GM18861 (cell line): Measurements from ENCODE around the gene ERG28.
"Not testable (repeated sequence)": the region's sequence is repeated elsewhere in the genome, so short reads cannot be mapped to it uniquely, and the experiment has no call there.

Experiments used
- ATAC-seq: cut with Tn5 transposase; IDR thresholded peaks from one replicate; pipeline ENCODE4 v1.9.1; 2021; ENCODE audit not compliant: unreplicated experiment

The ERG28 gene

GRCh38 chr14:75626863-75627262 lies 33.8 kb downstream of the ERG28 start:
- ATAC-seq: no peak

GRCh38 chr14:75626396-75626795 lies 34.3 kb downstream of the ERG28 start:
- no peak for ATAC-seq

- no peak for ATAC-seq
Measured at GRCh38 chr14:75625034-75625433, 35.6 kb downstream of the ERG28 start.

DNA sequence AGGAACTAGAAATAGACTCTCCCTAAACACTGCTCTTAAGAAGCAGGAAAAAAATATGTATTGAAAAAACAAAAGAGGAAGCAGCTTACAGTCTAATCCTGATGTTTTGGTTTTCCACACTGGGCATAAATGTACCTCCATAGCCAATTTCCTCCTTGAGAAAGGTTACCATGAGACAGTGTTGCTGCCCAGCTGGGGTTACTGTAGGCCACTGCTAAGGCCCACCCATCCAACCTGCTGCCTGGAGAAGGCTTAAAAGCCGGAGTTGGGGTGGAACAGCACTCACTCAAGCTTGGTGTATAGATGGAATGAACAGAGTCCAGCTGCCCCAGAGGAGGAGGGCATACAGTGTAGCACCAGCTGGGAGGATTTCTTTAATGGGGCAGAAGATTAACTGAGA lies 41.1 kb downstream of the ERG28 start:
- ATAC-seq: no peak

GRCh38 chr14:75615200-75615599 lies 45.5 kb downstream of the ERG28 start:
- ATAC-seq: no peak

- no peak for ATAC-seq
Measured at GRCh38 chr14:75614179-75614578, 46.5 kb downstream of the ERG28 start.

DNA sequence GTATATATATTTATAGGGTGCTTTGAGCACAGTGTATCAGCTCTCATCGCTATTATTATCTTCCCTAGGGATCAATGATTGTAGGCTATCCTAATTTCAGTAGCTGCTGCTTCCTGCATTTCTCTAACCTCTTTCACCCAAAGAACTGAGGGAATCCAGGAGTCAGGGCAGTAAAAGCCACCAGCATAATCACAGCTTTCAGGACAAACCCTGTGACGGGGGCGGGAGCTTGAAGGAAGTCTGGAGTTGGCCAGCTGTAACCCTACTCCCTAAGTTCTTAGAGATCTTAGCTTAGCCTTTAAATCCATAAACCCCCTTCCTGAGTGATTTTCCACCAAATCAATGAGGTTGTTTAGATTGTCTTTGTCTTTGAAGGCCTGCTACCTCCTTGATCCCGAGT lies 48.5 kb downstream of the ERG28 start:
- ATAC-seq: no peak

- ATAC-seq: no peak
Measured at GRCh38 chr14:75610834-75611233, 49.8 kb downstream of the ERG28 start.

GRCh38 chr14:75609606-75610475 lies 50.8 kb downstream of the ERG28 start:
- no peak for ATAC-seq

GRCh38 chr14:75609116-75609515 lies 51.6 kb downstream of the ERG28 start:
- no peak for ATAC-seq

GRCh38 chr14:75607842-75608640 lies 52.6 kb downstream of the ERG28 start:
- no peak for ATAC-seq

DNA sequence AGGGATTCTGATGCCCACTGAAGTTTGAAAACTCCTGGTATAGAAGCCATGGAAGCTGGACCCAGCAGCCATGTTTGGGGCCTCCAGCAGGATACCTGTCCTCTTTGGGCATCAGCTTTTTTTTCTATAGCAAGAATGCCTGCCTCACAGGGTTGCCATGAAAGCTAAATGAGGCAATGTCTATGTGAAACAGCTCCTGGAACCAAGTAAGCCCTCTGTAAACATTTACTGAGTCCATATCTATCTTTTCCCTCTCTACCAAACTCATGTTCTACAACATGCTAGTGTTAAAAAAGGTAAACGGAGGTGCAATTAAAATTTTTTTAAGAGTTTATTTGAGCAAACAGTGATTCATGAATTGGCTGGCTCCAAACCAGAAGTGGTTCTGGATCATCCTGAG lies 53.6 kb downstream of the ERG28 start:
- ATAC-seq: no peak

GRCh38 chr14:75605916-75606315 lies 54.8 kb downstream of the ERG28 start:
- no peak for ATAC-seq

GRCh38 chr14:75604979-75605851 lies 55.5 kb downstream of the ERG28 start:
- ATAC-seq: no peak

- ATAC-seq: no peak
Measured at GRCh38 chr14:75602503-75602902, 58.2 kb downstream of the ERG28 start.

DNA sequence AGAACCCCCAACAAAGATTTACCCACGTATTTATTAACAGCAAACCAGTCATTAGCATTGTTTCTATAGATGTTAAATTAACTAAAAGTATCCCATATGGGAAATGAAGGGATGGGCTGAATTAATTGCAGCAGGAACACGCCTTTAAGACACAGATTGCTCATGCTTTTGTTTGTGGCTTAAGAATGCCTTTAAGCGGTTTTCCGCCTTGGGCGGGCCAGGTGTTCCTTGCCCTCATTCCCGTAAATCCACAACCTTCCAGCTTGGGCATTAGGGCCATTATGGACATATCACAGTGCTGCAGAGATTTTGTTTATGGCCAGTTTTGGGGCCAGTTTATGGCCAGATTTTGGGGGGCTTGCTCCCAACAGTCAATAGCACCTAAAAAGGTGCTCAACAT lies 59.6 kb downstream of the ERG28 start:
- ATAC-seq: not testable (repeated sequence)

DNA sequence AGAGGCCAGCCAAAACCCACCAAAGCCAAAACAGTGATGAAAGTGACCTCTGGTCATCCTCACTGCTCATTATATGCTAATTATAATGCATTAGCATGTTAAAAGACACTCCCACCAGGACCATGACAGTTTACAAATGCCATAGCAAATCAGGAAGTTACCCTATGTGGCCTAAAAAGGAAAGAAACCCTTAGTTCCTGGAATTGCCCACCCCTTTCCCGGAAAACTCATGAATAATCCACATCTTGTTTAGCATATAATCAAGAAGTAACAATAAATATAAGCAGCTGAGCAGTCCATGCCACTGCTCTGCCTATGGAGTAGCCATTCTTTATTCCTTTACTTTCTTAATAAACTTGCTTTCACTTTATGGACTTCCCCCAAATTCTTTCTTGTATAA lies 60.6 kb downstream of the ERG28 start:
- ATAC-seq: not testable (repeated sequence)
